MG63 (cell line): ENCODE data around the gene SLC18A2. TPM values are rescaled to one million over a fixed set of nuclear protein-coding genes. Genes with fewer than 3 reads are reported as not detected.
"Not testable (repeated sequence)": the region's sequence is repeated elsewhere in the genome, so short reads cannot be mapped to it uniquely, and the experiment has no call there.

ENCODE experiments used
- DNase-seq: peaks from one replicate; pipeline ENCODE4 v3.0.0-alpha.2; 2020
- H3K27me3 ChIP-seq: fragments of 250-450 bp; sonication (Bioruptor Pico); 2 replicates; pipeline ENCODE4 v1.5.1; 2020; ENCODE audit warnings: mild to moderate bottlenecking, moderate library complexity
- H3K36me3 ChIP-seq: fragments of 250-450 bp; sonication (Bioruptor Pico); 2 replicates; pipeline ENCODE4 v1.5.1; 2020; ENCODE audit warnings: mild to moderate bottlenecking, moderate library complexity
- H3K4me3 ChIP-seq: fragments of 250-450 bp; sonication (Bioruptor Pico); 2 replicates; pipeline ENCODE4 v1.5.1; 2020; ENCODE audit warnings: mild to moderate bottlenecking, moderate library complexity
- H3K9me3 ChIP-seq: fragments of 250-450 bp; sonication (Bioruptor Pico); 2 replicates; pipeline ENCODE4 v1.5.1; 2020; ENCODE audit warnings: mild to moderate bottlenecking, moderate library complexity
- total RNA-seq: library from RNA; depleted of rRNA; stranded (reverse); fragments of >200 nt; shearing (Covaris generic); gene quantifications from 2 replicates; pipeline ENCODE4 v1.2.3, GENCODE V29; 2014; ENCODE audit warnings: low replicate concordance

Gene SLC18A2
- total RNA-seq, 1 experiment from 2014 or later = not detected

DNA sequence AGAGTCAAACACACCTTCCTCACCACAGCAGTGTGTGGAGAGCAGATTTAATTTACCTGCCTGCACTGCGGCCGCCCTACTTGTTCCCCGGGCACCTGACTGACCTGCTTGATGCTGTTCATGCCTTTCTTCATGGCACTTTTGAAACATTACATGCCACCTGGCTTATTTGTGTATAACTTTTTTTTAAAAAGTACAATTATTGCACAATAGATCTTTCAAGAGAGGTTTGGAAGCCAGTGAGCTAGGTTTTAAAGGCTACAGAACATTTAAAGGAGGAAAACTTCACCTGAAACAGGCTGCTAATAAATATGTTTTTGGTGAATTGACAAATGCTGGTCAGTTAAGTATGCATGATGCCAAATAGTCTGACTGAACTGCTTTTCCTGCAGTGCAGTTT, 33.1 kb downstream of the SLC18A2 start:
- Histone ChIP-seq H3K9me3 (no peaks in the 10 kb centered on the region), H3K27me3 (no peaks in the 10 kb centered on the region), H3K4me3 (no peak overlapping the region), H3K36me3 (no peaks in the 10 kb centered on the region)
- DNase-seq = no peak

DNA sequence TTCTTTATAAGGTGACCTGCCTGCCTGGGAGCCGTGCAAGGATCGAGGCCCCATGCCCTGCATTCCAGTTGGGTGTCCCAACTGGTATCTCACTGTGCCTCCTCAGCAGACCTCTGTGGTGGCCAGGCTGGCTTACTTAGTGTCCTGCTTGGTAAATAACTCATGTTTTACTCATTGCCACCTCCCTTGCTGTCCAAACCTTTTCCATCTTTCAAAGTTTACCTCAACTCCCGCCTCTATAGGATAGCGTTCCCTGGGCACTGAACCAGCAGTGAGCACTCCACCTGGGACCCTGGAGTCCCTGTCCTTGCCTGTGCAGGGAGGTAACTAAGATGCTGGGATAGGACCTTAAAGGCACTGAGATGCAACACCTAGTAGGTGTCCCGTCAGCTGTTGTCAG, 33.6 kb downstream of the SLC18A2 start:
- Histone ChIP-seq H3K36me3 (no peaks in the 10 kb centered on the region), H3K27me3 (no peaks in the 10 kb centered on the region), H3K4me3 (no peak overlapping the region), H3K9me3 (no peaks in the 10 kb centered on the region)
- DNase-seq = no peak

DNA sequence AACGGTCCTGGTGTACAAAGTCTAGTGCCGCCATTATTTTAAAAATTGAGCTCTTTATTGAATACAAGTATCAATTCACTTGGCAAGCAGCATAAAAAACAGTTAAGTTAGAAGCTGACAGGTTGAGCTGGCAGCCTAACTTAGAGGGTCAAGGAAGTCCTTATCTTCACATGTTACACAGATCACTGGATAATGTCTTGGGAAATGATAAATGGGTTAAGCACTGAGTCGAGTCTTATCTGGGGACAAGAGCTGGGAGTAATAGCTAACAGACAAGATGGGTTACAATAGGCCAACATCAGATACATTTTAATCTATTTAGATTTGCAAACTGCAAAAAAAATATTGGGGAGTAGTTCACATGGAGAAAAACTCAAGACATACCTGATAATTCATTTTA, 34.2 kb downstream of the SLC18A2 start:
- Histone ChIP-seq H3K9me3 (no peaks in the 10 kb centered on the region), H3K27me3 (no peaks in the 10 kb centered on the region), H3K4me3 (no peak overlapping the region), H3K36me3 (no peaks in the 10 kb centered on the region)
- DNase-seq = no peak

- no peak for DNase-seq
- H3K27me3 ChIP-seq = no peaks in the 10 kb centered on the region
- no peaks in the 10 kb centered on the region; the same call in 1 of the 2 replicates for H3K36me3 ChIP-seq
- H3K9me3 ChIP-seq = no peaks in the 10 kb centered on the region
- no peak overlapping the region for H3K4me3 ChIP-seq
These were observed 36.8 kb downstream of the SLC18A2 start for GRCh38 chr10:117277675-117278074.

- Histone ChIP-seq H3K27me3 (no peaks in the 10 kb centered on the region), H3K36me3 (peaks cover 24% of the 10 kb centered on the region), H3K4me3 (no peak overlapping the region), H3K9me3 (no peaks in the 10 kb centered on the region)
- no peak for DNase-seq
These were observed 44.0 kb downstream of the SLC18A2 start for GRCh38 chr10:117284716-117285494.

DNA sequence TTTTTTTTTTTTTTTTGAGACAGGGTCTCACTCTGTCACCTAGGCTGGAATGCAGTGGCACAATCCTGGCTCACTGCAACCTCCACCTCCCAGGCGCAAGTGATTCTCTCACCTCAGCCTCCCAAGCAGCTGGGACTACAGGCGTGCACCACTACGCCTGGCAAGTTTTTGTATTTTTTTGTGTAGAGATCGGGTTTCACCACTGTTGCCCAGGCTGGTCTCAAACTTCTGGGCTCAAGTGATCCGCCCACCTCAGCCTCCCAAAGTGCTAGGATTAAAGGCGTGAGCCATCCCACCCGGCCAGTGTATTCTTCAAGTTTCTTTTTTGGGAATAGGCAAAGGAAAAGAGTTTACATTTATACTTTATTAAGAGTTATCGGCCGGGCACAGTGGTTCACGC, 50.0 kb downstream of the SLC18A2 start:
- not testable (repeated sequence) for H3K4me3 ChIP-seq, H3K27me3 ChIP-seq, DNase-seq, H3K36me3 ChIP-seq, H3K9me3 ChIP-seq

- Histone ChIP-seq H3K36me3 (peaks cover 5% of the 10 kb centered on the region), H3K4me3 (no peak overlapping the region), H3K9me3 (no peaks in the 10 kb centered on the region), H3K27me3 (no peaks in the 10 kb centered on the region)
- DNase-seq = no peak
These were observed 53.2 kb downstream of the SLC18A2 start for GRCh38 chr10:117294039-117294645.

DNA sequence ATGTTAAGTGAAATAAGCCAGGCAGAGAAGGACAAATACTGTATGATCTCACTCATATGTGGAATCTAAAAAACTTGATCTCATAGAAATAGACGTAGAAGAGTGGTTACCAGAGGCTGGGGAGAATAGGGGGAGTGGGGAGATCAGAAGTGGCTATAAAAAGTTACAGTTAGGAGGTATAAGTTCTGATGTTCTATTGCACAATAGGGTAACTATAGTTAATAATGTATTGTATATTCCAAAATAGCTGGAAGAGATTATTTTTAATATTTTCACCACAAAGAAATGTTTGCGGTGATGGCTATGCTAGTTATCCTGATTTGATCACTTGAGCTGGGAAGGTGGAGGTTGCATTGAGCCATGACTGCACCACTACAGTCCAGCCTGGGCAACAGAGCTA, 53.8 kb downstream of the SLC18A2 start:
- H3K27me3 ChIP-seq = no peaks in the 10 kb centered on the region
- no peak overlapping the region for H3K4me3 ChIP-seq
- H3K36me3 ChIP-seq = peaks cover 3% of the 10 kb centered on the region
- no peaks in the 10 kb centered on the region; the same call in 1 of the 2 replicates for H3K9me3 ChIP-seq
- DNase-seq = no peak

- H3K27me3 ChIP-seq = no peaks in the 10 kb centered on the region
- DNase-seq = no peak
These were observed 57.3 kb downstream of the SLC18A2 start for GRCh38 chr10:117298219-117298618.

GRCh38 chr10:117299435-117299834, 58.5 kb downstream of the SLC18A2 start:
- no peak for DNase-seq
- H3K36me3 ChIP-seq = no peaks in the 10 kb centered on the region; the same call in none of the 2 replicates
- H3K27me3 ChIP-seq = no peaks in the 10 kb centered on the region

More at GRCh38 chr10:117298219-117298618, 57.3 kb downstream of the SLC18A2 start:
- Histone ChIP-seq H3K4me3 (no peak overlapping the region), H3K9me3 (peaks cover 4% of the 10 kb centered on the region), H3K36me3 (no peaks in the 10 kb centered on the region; the same call in 1 of the 2 replicates)

DNA sequence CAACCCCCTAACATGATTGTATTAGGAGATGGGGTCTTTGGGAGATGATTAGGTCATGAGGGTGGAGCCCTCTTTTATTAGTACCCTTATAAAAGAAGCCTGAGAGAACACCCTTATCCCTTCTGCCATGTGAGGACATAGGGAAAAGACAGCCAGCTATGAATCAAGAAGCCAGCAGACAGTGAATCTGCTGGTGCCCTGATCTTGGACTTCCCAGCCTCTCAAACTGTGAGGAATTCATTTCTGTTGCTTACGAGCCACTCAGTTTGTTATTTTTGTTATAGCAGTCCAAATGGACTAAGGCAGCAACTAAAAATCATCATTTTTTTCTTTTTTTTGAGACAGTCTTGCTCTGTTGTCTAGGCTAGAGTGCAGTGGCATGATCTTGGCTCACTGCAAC, 59.8 kb downstream of the SLC18A2 start:
- Histone ChIP-seq H3K9me3 (peaks cover 4% of the 10 kb centered on the region), H3K27me3 (no peaks in the 10 kb centered on the region), H3K4me3 (no peak overlapping the region), H3K36me3 (no peaks in the 10 kb centered on the region; the same call in none of the 2 replicates)
- no peak for DNase-seq

More at GRCh38 chr10:117299435-117299834, 58.5 kb downstream of the SLC18A2 start:
- no peak overlapping the region for H3K4me3 ChIP-seq
- peaks cover 4% of the 10 kb centered on the region for H3K9me3 ChIP-seq

GRCh38 chr10:117303451-117303850, 62.5 kb downstream of the SLC18A2 start:
- H3K36me3 ChIP-seq, H3K4me3 ChIP-seq, H3K9me3 ChIP-seq, DNase-seq, H3K27me3 ChIP-seq: not testable (repeated sequence)

DNA sequence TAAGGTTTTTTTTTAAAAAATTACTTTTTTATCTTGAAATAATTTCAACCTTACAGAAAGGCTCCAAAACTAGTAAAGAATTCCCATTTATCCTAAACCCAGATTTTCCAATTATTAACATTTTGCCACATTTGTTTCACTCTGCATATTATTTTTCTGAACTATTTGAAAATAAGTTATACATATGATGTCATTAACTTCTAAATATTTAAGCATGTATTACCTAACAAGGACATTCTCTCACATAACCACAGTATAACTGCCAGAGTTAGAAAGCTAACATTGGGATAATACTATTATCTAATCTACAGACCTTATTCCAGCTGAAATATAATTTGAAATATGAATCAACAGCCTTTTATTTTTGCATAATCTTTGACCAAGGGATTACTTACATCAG, 65.8 kb downstream of the SLC18A2 start:
- peaks cover 3% of the 10 kb centered on the region for H3K36me3 ChIP-seq
- H3K27me3 ChIP-seq = no peaks in the 10 kb centered on the region
- DNase-seq = no peak
- H3K9me3 ChIP-seq = no peaks in the 10 kb centered on the region
- H3K4me3 ChIP-seq = no peak overlapping the region

DNA sequence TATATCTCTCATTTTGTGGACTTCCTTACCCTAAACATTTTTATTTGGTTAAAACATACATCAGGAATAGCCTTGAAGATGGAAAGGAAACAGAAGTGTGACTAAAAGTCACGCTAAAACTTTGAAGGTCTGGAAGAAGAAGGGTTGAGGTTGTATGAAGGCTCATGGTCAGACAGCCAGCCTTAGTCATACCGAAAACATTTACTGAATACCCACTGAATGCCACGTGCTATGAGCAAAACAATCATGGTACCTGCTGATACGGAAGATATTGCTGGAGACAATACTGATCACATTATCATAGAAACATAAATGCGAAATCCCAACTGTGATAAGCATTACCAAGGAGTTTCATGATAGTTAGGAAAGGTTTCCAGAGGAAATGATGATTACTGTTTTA, 70.3 kb downstream of the SLC18A2 start:
- Histone ChIP-seq H3K9me3 (no peaks in the 10 kb centered on the region), H3K36me3 (peaks cover 3% of the 10 kb centered on the region; the same call in 1 of the 2 replicates), H3K27me3 (no peaks in the 10 kb centered on the region), H3K4me3 (no peak overlapping the region)
- DNase-seq = no peak

DNA sequence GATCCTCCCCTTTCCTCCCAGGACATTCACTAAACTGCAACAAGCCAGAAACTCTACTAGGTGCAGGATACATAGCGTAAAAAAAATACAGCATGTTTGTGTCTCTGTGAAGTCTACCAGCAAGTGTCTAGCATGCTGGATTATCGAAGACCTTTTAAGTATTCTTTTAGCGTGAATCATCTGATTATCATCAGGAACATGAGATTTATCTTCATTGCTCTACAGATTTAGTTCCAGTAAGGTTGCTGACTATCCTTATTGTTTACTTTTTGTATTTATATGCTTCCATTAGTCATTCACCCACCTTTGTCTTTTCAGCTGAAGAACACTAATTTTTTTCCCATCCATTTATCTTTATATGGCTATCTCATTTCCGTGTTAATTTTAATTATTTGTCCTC, 71.5 kb downstream of the SLC18A2 start:
- Histone ChIP-seq H3K4me3 (no peak overlapping the region), H3K9me3 (no peaks in the 10 kb centered on the region), H3K27me3 (no peaks in the 10 kb centered on the region), H3K36me3 (no peaks in the 10 kb centered on the region; the same call in 1 of the 2 replicates)
- DNase-seq = no peak

DNA sequence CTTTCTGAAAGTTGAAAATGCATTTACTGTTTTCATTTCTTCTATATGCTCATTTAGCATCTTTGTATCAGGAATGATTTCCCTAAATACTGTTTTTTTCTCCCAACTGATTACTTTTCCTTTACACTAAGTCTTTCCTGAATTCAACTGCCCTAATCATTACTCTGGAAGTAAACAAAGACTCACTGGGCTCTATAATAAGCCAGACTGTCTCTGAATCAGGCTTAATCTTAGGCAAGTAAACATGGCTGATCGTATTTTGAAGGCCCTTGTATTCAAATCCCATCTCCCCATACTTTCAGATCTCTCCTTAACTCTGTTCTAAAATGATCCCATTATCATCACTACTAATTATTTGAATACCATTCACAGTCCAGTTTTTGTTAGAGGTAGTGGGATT, 72.7 kb downstream of the SLC18A2 start:
- H3K4me3 ChIP-seq = no peak overlapping the region
- peaks cover 3% of the 10 kb centered on the region for H3K36me3 ChIP-seq
- H3K27me3 ChIP-seq = no peaks in the 10 kb centered on the region
- no peak for DNase-seq
- no peaks in the 10 kb centered on the region for H3K9me3 ChIP-seq

DNA sequence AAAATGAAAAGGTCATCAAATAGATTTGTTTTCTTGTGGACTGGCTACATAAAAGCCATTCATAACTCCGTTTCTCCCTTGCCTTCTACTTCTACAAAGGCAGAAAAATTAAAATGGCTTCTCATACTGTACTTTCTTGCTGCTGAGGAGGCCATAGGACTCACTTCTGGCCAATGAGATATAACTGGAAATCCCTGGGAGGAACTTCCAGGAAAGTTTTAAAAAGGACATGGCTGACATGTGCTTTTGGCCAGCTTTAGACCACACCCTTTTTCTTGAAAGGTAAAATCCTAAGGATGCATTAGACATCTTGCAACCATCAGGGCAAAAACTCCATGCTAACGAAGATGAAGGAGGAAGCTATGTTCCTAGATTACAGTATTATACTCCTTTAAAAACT, 75.8 kb downstream of the SLC18A2 start:
- Histone ChIP-seq H3K36me3 (peaks cover 3% of the 10 kb centered on the region), H3K27me3 (no peaks in the 10 kb centered on the region), H3K9me3 (no peaks in the 10 kb centered on the region), H3K4me3 (no peak overlapping the region)
- no peak for DNase-seq

DNA sequence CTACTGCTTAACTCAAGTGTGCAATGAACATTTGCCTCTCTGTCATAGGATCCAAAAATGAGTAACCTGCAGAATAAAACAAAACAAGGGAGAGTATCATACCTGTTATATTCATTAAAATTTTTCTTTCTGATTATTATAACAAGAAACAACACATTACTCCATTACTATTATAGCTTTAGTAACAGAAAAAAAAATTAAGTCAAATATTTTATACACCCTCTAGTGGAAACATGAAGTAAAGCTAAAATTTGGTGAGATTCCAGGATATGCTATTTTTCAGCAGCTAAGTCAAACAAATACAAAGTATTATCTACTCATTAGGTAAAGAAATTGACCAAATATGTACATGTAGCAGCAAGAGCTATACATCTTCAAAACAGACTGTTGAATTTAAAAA, 78.0 kb downstream of the SLC18A2 start:
- Histone ChIP-seq H3K4me3 (no peak overlapping the region), H3K9me3 (no peaks in the 10 kb centered on the region), H3K36me3 (peaks cover 3% of the 10 kb centered on the region), H3K27me3 (no peaks in the 10 kb centered on the region)
- no peak for DNase-seq
